Bronchial epithelial cell (primary cell): ENCODE measurements around the gene UVRAG. TPM values are rescaled to one million over a fixed set of nuclear protein-coding genes. Genes with fewer than 3 reads are reported as not detected.

ENCODE experiments used
- DNase-seq: peaks from one replicate; pipeline ENCODE4 v3.0.0-alpha.2; 2010; ENCODE audit warnings: low read depth
- FAIRE-seq: peaks from 2 replicates; lab custom pipeline; 2011; peaks lifted over from hg19 to GRCh38; lab: Jason Lieb, UNC
- H3K27me3 ChIP-seq: 2 replicates; pipeline ENCODE4 v1.5.1; 2011; ENCODE audit warnings: low read length; ENCODE audit not compliant: control insufficient read depth, insufficient read depth
- H3K36me3 ChIP-seq: 2 replicates; pipeline ENCODE4 v1.5.1; 2011; ENCODE audit warnings: low read length; ENCODE audit not compliant: control insufficient read depth, insufficient read depth
- H3K4me3 ChIP-seq: 2 replicates; pipeline ENCODE4 v1.5.1; 2011; ENCODE audit warnings: mild to moderate bottlenecking, low read depth, low read length, control low read depth
- CTCF ChIP-seq: IDR thresholded peaks from 2 replicates; pipeline ENCODE4 v1.5.1; 2011; ENCODE audit warnings: mild to moderate bottlenecking, moderate library complexity, low read length, control low read depth, inconsistent platforms; ENCODE audit not compliant: insufficient read depth, severe bottlenecking
- total RNA-seq: library from RNA; depleted of rRNA; stranded (reverse); fragments of >200 nt; gene quantifications from 2 replicates; pipeline ENCODE4 v1.2.1, GENCODE V29; 2014

Gene UVRAG
- total RNA-seq, 1 donor from 2014 or later = 11.1 TPM

GRCh38 chr11:76062733-76063132, 247.7 kb downstream of the UVRAG start:
- FAIRE-seq (no peak), DNase-seq (no peak)
- no peak overlapping the region for H3K4me3 ChIP-seq
- no peak for TF ChIP-seq CTCF
- H3K27me3 ChIP-seq = no peaks in the 10 kb centered on the region
- no peaks in the 10 kb centered on the region for H3K36me3 ChIP-seq

GRCh38 chr11:76064192-76064591, 249.2 kb downstream of the UVRAG start:
- H3K27me3 ChIP-seq = no peaks in the 10 kb centered on the region
- H3K36me3 ChIP-seq = no peaks in the 10 kb centered on the region
- H3K4me3 ChIP-seq = no peak overlapping the region
- no peak for FAIRE-seq
- no peak for TF ChIP-seq CTCF
- no peak for DNase-seq

- FAIRE-seq (no peak), DNase-seq (no peak)
- no peaks in the 10 kb centered on the region for H3K27me3 ChIP-seq
- TF ChIP-seq CTCF = no peak
- no peak overlapping the region for H3K4me3 ChIP-seq
- H3K36me3 ChIP-seq = no peaks in the 10 kb centered on the region
Measured at GRCh38 chr11:76067099-76067498, 252.1 kb downstream of the UVRAG start.

- DNase-seq (no peak), FAIRE-seq (no peak)
- H3K4me3 ChIP-seq = no peak overlapping the region
- no peak for TF ChIP-seq CTCF
- H3K27me3 ChIP-seq = no peaks in the 10 kb centered on the region
- H3K36me3 ChIP-seq = no peaks in the 10 kb centered on the region
Measured at GRCh38 chr11:76069001-76069400, 254.0 kb downstream of the UVRAG start.

- FAIRE-seq = no peak
- H3K36me3 ChIP-seq = no peaks in the 10 kb centered on the region
- no peak for TF ChIP-seq CTCF
- H3K4me3 ChIP-seq = no peak overlapping the region
- no peak for DNase-seq
- no peaks in the 10 kb centered on the region for H3K27me3 ChIP-seq
Measured at GRCh38 chr11:76071090-76071489, 256.1 kb downstream of the UVRAG start.

- DNase-seq (no peak), FAIRE-seq (no peak)
- no peak overlapping the region for H3K4me3 ChIP-seq
- no peaks in the 10 kb centered on the region for H3K36me3 ChIP-seq
- H3K27me3 ChIP-seq = no peaks in the 10 kb centered on the region
- no peak for TF ChIP-seq CTCF
Measured at GRCh38 chr11:76073724-76074123, 258.7 kb downstream of the UVRAG start.
